Glomerular visceral epithelial cell (primary cell): ENCODE data around the gene GRK6.

Experiments used
- DNase-seq: peaks from one replicate; pipeline ENCODE4 v3.0.0-alpha.2; 2016; ENCODE audit errors: extremely low spot score

The GRK6 gene

GRCh38 chr5:177486256-177486655, 59.8 kb downstream of the GRK6 start:
- no peak for DNase-seq

GRCh38 chr5:177487144-177487543, 60.7 kb downstream of the GRK6 start:
- no peak for DNase-seq

- no peak for DNase-seq
Observed at GRCh38 chr5:177487975-177488374, 61.5 kb downstream of the GRK6 start.

- DNase-seq, result no peak
Observed at GRCh38 chr5:177489119-177489716, 62.7 kb downstream of the GRK6 start.

- no peak for DNase-seq
Observed at GRCh38 chr5:177490311-177490991, 64.0 kb downstream of the GRK6 start.

- no peak for DNase-seq
Observed at GRCh38 chr5:177490992-177491391, 64.5 kb downstream of the GRK6 start.

GRCh38 chr5:177491429-177491945, 65.0 kb downstream of the GRK6 start:
- DNase-seq, result peak; percentile 61

GRCh38 chr5:177491983-177492746, 65.7 kb downstream of the GRK6 start:
- DNase-seq, result no peak
